SK-N-MC (cell line): ENCODE results near the gene DEDD.

Source experiments
- EZH2 ChIP-seq: fragments of 200-600 bp; sonication (generic); IDR thresholded peaks from one replicate; pipeline ENCODE4 v1.6.1; 2017; ENCODE audit warnings: antibody characterized with exemption
- POLR2AphosphoS5 ChIP-seq: IDR thresholded peaks from 2 replicates; pipeline ENCODE4 v1.6.1; 2012; ENCODE audit warnings: mild to moderate bottlenecking, low read depth, low read length, borderline replicate concordance

DNA sequence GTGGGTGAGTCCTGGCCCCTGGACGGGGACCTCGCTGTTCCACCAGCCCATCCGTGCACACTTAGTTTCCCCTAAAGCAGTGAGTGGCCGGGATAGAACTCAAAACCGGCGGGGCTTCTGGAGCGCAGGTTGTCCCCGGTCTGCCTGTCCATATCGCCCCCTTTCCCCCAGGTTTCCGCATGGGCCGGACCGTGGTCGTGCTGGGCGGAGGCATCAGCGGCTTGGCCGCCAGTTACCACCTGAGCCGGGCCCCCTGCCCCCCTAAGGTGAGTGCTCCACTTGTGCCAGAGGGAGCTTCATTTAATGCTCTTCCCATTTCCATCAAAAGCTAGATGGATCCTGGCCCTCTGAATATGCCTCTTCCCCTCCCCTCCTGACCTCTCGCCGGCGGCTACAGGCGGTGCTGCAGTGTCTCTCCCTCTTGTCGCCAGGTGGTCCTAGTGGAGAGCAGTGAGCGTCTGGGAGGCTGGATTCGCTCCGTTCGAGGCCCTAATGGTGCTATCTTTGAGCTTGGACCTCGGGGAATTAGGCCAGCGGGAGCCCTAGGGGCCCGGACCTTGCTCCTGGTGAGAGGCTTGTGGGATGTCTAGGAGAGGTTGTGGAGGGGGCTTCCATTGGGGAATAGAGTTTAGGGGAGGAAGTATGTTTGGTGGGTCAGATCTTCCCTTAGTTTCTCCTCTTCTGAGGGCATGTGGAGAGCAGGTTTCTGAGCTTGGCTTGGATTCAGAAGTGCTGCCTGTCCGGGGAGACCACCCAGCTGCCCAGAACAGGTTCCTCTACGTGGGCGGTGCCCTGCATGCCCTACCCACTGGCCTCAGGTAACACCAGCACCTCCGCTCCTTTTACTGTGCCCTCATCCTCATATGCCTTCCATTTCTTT is 34.4 kb upstream of the DEDD start:
- TF ChIP-seq POLR2AphosphoS5 (no peak), EZH2 (no peak)
